Colonic mucosa (tissue), 4 donors: ENCODE measurements around the gene TAAR9. TPM values are rescaled to one million over a fixed set of nuclear protein-coding genes. Genes with fewer than 3 reads are reported as not detected.

Source experiments
- DNase-seq: peaks from one replicate; pipeline ENCODE4 v3.0.0-alpha.2; 2020
- H3K27ac ChIP-seq: fragments of 200-600 bp; one replicate; pipeline ENCODE4 v1.8.0; 2021
- H3K27me3 ChIP-seq: fragments of 200-600 bp; one replicate; pipeline ENCODE4 v1.8.0; 2021
- H3K36me3 ChIP-seq: fragments of 200-600 bp; one replicate; pipeline ENCODE4 v1.8.0; 2021
- H3K4me1 ChIP-seq: fragments of 200-600 bp; one replicate; pipeline ENCODE4 v1.8.0; 2021; ENCODE audit warnings: mild to moderate bottlenecking
- H3K4me3 ChIP-seq: fragments of 200-600 bp; one replicate; pipeline ENCODE4 v1.8.0; 2021
- H3K9ac ChIP-seq, 2 donors: one replicate each; pipeline ENCODE4 v1.7.0; 2013; ENCODE audit warnings: control low read depth in 2 of 2, low read depth in 2 of 2, low read length in 2 of 2
- H3K9me3 ChIP-seq: fragments of 200-600 bp; one replicate; pipeline ENCODE4 v1.8.0; 2021
- intact Hi-C: fragments of 100-400 bp; cut with DNase I; formaldehyde crosslinking; loops from one replicate; pipeline ENCODE4 v1.14.1; 2022
- total RNA-seq, 2 donors: library from RNA; stranded (reverse); fragmentation: NEBNext Ultra II Directional in 1 of 2; extraction: Animal tissue kit (Norgen Biotek cat#: 25700) in 1 of 2; gene quantifications; one replicate each; pipeline ENCODE4 v1.2.1, GENCODE V29; 2021
- TF ChIP-seq, protein P1 (sequence below): fragments of 200-600 bp; IDR thresholded peaks from one replicate; pipeline ENCODE4 v1.8.0; 2022; ENCODE audit warnings: antibody characterized with exemption, mild to moderate bottlenecking
- donor health status: healthy.
- donor health status: DM: no; HTN: no; CAD: no.
- donor health status: DM: no; HTN: no; CAD: no.

TAAR9 gene
- total RNA-seq, 2 donors from 2014 or later: not detected

DNA sequence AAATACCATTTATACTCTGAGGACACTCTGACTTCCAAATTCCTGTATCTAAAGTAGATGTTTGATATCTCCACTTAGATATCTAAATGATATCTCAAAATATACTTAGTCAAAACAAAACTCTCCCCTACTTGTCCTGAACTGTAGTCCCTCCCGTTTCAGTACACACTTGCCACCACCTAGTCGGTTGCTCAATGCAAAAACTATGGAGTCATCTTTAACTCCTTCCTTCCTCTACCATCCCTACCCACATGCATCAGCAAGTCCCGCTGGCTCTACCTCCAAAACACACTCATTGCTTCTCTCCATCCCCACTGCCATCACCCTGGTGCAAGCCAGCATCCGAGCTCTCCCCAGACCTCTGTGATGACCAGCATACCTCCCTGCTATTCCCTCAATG lies 38.3 kb upstream of the TAAR9 start:
- no peak overlapping the region for H3K9ac ChIP-seq
- DNase-seq: no peak
- H3K27me3 ChIP-seq: no peaks in the 10 kb centered on the region
- H3K36me3 ChIP-seq: no peaks in the 10 kb centered on the region
- no peaks in the 10 kb centered on the region for H3K9me3 ChIP-seq
- TF ChIP-seq, protein P1, sequence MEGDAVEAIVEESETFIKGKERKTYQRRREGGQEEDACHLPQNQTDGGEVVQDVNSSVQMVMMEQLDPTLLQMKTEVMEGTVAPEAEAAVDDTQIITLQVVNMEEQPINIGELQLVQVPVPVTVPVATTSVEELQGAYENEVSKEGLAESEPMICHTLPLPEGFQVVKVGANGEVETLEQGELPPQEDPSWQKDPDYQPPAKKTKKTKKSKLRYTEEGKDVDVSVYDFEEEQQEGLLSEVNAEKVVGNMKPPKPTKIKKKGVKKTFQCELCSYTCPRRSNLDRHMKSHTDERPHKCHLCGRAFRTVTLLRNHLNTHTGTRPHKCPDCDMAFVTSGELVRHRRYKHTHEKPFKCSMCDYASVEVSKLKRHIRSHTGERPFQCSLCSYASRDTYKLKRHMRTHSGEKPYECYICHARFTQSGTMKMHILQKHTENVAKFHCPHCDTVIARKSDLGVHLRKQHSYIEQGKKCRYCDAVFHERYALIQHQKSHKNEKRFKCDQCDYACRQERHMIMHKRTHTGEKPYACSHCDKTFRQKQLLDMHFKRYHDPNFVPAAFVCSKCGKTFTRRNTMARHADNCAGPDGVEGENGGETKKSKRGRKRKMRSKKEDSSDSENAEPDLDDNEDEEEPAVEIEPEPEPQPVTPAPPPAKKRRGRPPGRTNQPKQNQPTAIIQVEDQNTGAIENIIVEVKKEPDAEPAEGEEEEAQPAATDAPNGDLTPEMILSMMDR: no peak
- no peaks in the 10 kb centered on the region for H3K4me1 ChIP-seq
- H3K4me3 ChIP-seq: no peak overlapping the region
- intact Hi-C loops: no loop called here
- no peak overlapping the region for H3K27ac ChIP-seq

DNA sequence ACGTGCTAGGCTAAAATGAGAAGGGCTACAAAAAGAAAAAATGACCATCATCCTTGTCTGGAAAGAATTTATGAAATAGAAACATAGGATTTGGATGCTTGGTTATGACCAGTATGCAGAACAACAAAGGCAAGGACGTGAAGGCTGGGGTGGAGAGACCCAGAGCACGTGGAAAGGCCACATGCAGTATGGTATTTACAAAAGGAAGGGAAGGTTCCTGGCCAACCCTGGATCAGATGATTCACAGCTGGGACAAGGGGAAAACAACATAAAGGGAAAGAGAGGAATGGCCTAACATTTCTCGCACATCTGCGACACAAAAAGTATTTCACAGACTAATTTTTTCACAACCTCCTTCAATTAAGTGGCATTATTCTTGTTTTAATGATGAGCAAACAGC lies 33.3 kb upstream of the TAAR9 start:
- DNase-seq: no peak
- TF ChIP-seq, protein P1: no peak
- Histone ChIP-seq H3K36me3 (no peaks in the 10 kb centered on the region), H3K9ac (no peak overlapping the region), H3K4me1 (peaks cover 2% of the 10 kb centered on the region), H3K4me3 (no peak overlapping the region), H3K27me3 (no peaks in the 10 kb centered on the region), H3K9me3 (no peaks in the 10 kb centered on the region), H3K27ac (no peak overlapping the region)
- intact Hi-C loops: no loop called here

DNA sequence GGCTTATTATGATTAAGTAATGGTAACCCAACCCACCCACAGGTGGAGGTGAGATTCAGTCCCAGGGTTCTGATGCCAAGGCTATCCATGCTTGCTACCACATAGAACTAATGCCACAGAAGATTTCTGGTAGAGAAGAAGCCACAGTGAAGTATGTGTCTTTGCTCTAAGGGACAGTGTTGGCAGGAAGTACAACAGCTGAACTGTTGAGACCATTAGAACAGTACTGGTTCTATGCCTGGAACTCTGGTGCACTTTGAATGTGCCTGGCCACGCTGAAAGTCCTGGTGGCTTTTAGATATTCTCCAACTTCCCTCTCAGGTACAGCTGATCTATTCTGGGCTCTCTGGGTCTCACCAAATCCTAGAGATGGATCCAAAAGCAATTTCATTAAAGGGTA lies 32.9 kb upstream of the TAAR9 start:
- Histone ChIP-seq H3K36me3 (no peaks in the 10 kb centered on the region), H3K4me3 (no peak overlapping the region), H3K4me1 (peaks cover 2% of the 10 kb centered on the region), H3K27me3 (no peaks in the 10 kb centered on the region), H3K27ac (no peak overlapping the region), H3K9ac (no peak overlapping the region), H3K9me3 (no peaks in the 10 kb centered on the region)
- TF ChIP-seq, protein P1: no peak
- DNase-seq: no peak
- intact Hi-C loops: no loop called here

DNA sequence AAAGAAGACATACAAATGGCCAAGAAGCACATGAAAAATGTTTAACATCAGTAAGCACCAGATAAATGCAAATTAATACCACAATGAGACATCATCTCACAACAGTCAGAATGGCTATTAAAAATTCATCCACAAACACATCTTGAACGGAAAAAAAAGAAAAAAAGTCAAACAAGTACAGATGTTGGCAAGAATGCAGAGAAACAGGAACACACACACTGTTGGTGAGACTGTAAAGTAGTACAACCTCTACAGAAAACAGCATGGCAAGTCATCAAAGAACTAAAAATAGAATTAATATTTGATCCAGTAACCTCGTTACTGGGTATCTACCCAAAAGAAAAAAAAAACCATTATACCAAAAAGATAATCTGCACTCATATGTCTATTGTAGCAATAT lies 31.6 kb upstream of the TAAR9 start:
- intact Hi-C loops: no loop called here
- no peak for DNase-seq
- TF ChIP-seq, protein P1: no peak
- no peaks in the 10 kb centered on the region for H3K36me3 ChIP-seq
- no peaks in the 10 kb centered on the region for H3K27me3 ChIP-seq
- H3K9ac ChIP-seq: no peak overlapping the region
- peaks cover 6% of the 10 kb centered on the region for H3K4me1 ChIP-seq
- H3K27ac ChIP-seq: no peak overlapping the region
- no peaks in the 10 kb centered on the region for H3K9me3 ChIP-seq
- no peak overlapping the region for H3K4me3 ChIP-seq

DNA sequence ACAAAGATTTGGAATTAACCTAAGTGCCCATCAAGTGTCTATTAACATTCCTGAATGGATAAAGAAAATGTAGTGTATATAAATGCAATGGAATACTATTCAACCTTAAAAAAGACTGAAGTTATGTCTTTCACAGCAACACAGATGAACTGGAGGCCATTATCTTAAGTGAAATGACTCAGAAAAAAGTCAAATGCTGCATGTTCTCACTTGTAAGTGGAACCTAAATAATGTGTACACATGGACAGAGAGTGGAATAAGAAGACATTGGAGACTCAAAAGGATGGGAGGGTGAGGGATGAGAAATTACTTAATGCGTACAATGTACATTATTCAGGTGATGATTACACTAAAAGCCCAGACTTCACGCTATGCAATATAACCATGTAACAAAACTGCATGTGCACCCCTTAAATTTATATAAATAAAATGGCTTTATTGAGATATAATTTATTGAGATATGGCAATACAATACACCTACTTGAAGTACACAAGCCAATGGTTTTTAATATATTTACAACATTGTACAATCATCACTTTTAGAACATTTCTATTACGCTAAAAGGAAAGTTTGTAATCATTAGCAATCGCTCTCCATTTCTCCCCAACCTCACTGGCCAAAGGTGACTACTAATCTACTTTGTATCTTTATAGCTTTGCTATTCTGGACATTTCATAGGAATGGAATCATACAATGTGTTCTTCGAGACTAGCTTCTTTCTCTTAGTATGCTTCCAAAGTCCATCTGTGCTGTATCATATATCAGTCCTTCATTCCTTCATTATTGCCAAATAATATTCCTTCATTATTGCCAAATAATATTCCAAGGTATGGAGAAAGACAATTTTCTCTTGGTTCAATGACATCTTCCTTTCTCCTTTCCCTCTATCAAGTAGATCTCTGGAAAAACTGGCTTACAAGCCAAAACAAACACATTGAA lies 30.9 kb upstream of the TAAR9 start:
- no peak for DNase-seq
- intact Hi-C loops: no loop called here
- Histone ChIP-seq H3K36me3 (no peaks in the 10 kb centered on the region), H3K27me3 (no peaks in the 10 kb centered on the region), H3K4me3 (no peak overlapping the region), H3K9ac (no peak overlapping the region), H3K9me3 (no peaks in the 10 kb centered on the region), H3K27ac (no peak overlapping the region), H3K4me1 (peaks cover 8% of the 10 kb centered on the region)
- TF ChIP-seq, protein P1: no peak
